Stimulated activated CD4-positive, alpha-beta T cell treated with anti-CD3 and anti-CD28 coated beads, Interleukin-1b, Interleukin-23, amount 100 ng/mL, for 1 hour (primary cell): Measurements from ENCODE around the gene KANTR.

Source experiments
- DNase-seq, 2 donors: peaks; one replicate each; pipeline ENCODE4 v3.0.0-alpha.2; 2020; ENCODE audit warnings: low read depth in 2 of 2

Gene KANTR

GRCh38 chrX:53093748-53094581 lies at the start of gene KANTR:
Gene KANTR, plus strand, starts transcription at chrX:53094142. Its CDS starts 30,131 bp downstream, at chrX:53124273.
- peak; percentile 30 to 39 for DNase-seq

- no peak for DNase-seq
Observed at GRCh38 chrX:53044995-53045394, 48.9 kb upstream of the KANTR start.

- no peak for DNase-seq
Observed at GRCh38 chrX:53047228-53047627, 46.7 kb upstream of the KANTR start.

- no peak for DNase-seq
Observed at GRCh38 chrX:53048169-53049126, 45.5 kb upstream of the KANTR start, which contains the start of gene GPR173. Gene GPR173, plus strand, starts transcription at chrX:53048789. Its CDS starts 27,833 bp downstream, at chrX:53076622.

GRCh38 chrX:53049127-53049517 lies 44.8 kb upstream of the KANTR start:
- DNase-seq = no peak

- DNase-seq = no peak
Observed at GRCh38 chrX:53050841-53051240, 43.1 kb upstream of the KANTR start.

- DNase-seq = no peak
Observed at GRCh38 chrX:53055244-53055849, 38.6 kb upstream of the KANTR start.

- DNase-seq = no peak
Observed at GRCh38 chrX:53056292-53056691, 37.6 kb upstream of the KANTR start.

GRCh38 chrX:53065104-53065503 lies 28.8 kb upstream of the KANTR start:
- DNase-seq = no peak

GRCh38 chrX:53071064-53071463 lies 22.9 kb upstream of the KANTR start:
- no peak for DNase-seq

GRCh38 chrX:53071604-53072417 lies 22.1 kb upstream of the KANTR start:
- DNase-seq = peak in 1 of 2 donors; percentile 37

- DNase-seq = no peak
Observed at GRCh38 chrX:53072418-53073114, 21.4 kb upstream of the KANTR start.

- DNase-seq = no peak
Observed at GRCh38 chrX:53073115-53073586, 20.8 kb upstream of the KANTR start.

GRCh38 chrX:53075011-53075410 lies 18.9 kb upstream of the KANTR start:
- no peak for DNase-seq

- DNase-seq = no peak
Observed at GRCh38 chrX:53076671-53077070, 17.3 kb upstream of the KANTR start.

GRCh38 chrX:53077207-53078197 lies 16.4 kb upstream of the KANTR start:
- DNase-seq = no peak

GRCh38 chrX:53078943-53079342 lies 15.0 kb upstream of the KANTR start:
- no peak for DNase-seq

- no peak for DNase-seq
Observed at GRCh38 chrX:53080628-53081580, 13.0 kb upstream of the KANTR start.
